ENCODE measurements around the gene SEZ6L.

DNA sequence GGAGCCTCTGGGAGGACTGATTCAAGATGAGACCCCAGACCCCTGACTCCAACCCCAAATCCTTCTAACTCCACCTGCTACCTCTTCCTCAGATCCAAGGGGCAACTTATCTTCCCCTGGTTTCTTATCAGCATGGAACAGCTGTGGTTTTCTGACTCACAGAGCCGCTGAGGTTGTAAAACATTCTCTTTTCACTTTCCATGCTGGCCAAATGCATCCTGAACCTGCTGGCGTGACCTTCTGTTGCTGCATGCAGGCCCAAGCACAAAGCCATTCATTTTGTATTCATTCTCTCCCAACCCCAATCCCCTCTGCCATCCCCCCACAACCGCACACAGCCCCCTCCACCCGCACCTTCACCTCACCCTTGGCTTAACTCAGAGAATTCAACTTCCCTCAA lies 70.3 kb downstream of the SEZ6L start:
- TF ChIP-seq, protein P1, sequence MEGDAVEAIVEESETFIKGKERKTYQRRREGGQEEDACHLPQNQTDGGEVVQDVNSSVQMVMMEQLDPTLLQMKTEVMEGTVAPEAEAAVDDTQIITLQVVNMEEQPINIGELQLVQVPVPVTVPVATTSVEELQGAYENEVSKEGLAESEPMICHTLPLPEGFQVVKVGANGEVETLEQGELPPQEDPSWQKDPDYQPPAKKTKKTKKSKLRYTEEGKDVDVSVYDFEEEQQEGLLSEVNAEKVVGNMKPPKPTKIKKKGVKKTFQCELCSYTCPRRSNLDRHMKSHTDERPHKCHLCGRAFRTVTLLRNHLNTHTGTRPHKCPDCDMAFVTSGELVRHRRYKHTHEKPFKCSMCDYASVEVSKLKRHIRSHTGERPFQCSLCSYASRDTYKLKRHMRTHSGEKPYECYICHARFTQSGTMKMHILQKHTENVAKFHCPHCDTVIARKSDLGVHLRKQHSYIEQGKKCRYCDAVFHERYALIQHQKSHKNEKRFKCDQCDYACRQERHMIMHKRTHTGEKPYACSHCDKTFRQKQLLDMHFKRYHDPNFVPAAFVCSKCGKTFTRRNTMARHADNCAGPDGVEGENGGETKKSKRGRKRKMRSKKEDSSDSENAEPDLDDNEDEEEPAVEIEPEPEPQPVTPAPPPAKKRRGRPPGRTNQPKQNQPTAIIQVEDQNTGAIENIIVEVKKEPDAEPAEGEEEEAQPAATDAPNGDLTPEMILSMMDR (conservative IDR thresholded peaks at IDR 0.05; ENCODE audit: low read length) = no peak
- TF ChIP-seq EZH2phosphoT487 (IDR thresholded peaks at IDR 0.05; ENCODE audit: borderline replicate concordance) = no peak

All from Loucy (cell line).